Renal cortex interstitium (tissue), 11 donors: Measurements from ENCODE around the gene AGPAT3. TPM values are rescaled to one million over a fixed set of nuclear protein-coding genes. Genes with fewer than 3 reads are reported as not detected.
"Not testable (repeated sequence)": the region's sequence is repeated elsewhere in the genome, so short reads cannot be mapped to it uniquely, and the experiment has no call there.

Source experiments
- DNase-seq, 11 donors: peaks; one replicate each; pipeline ENCODE4 v3.0.0-alpha.2; 2013; ENCODE audit warnings: low read depth in 9 of 11, low spot score in 4 of 11; ENCODE audit errors: extremely low read depth in 1 of 11
- polyA plus RNA-seq, 3 donors: library from polyadenylated mRNA; unstranded; fragments of 120-200 nt; gene quantifications; one replicate each; pipeline ENCODE4 v1.2.1, GENCODE V29; 2013; ENCODE audit not compliant: insufficient read length in 3 of 3

The AGPAT3 gene
- polyA plus RNA-seq, 3 donors, result 54.0 to 78.0 (median 60.4) TPM

GRCh38 chr21:43893536-43894205 is 28.6 kb downstream of the AGPAT3 start:
- no peak for DNase-seq

- DNase-seq, result no peak
Measured at GRCh38 chr21:43894206-43894577, 29.2 kb downstream of the AGPAT3 start.

- no peak for DNase-seq
Measured at GRCh38 chr21:43895196-43895595, 30.2 kb downstream of the AGPAT3 start.

GRCh38 chr21:43896696-43897299 is 31.8 kb downstream of the AGPAT3 start:
- DNase-seq, result not testable (repeated sequence)

GRCh38 chr21:43899307-43900077 is 34.5 kb downstream of the AGPAT3 start:
- no peak for DNase-seq

GRCh38 chr21:43900078-43900385 is 35.0 kb downstream of the AGPAT3 start:
- no peak for DNase-seq

- no peak for DNase-seq
Measured at GRCh38 chr21:43900690-43901089, 35.7 kb downstream of the AGPAT3 start.

GRCh38 chr21:43902441-43902840 is 37.4 kb downstream of the AGPAT3 start:
- no peak for DNase-seq

- DNase-seq, result no peak
Measured at GRCh38 chr21:43903451-43904091, 38.5 kb downstream of the AGPAT3 start.

- DNase-seq, result no peak
Measured at GRCh38 chr21:43904331-43904781, 39.3 kb downstream of the AGPAT3 start.

- no peak for DNase-seq
Measured at GRCh38 chr21:43905726-43906455, 40.9 kb downstream of the AGPAT3 start.

- no peak for DNase-seq
Measured at GRCh38 chr21:43906585-43907370, 41.8 kb downstream of the AGPAT3 start.

GRCh38 chr21:43907751-43908150 is 42.7 kb downstream of the AGPAT3 start:
- no peak for DNase-seq

- DNase-seq, result no peak
Measured at GRCh38 chr21:43908167-43908566, 43.1 kb downstream of the AGPAT3 start.

- no peak for DNase-seq
Measured at GRCh38 chr21:43909741-43910400, 44.8 kb downstream of the AGPAT3 start.

- DNase-seq, result peak in 1 of 11 donors; percentile 46
Measured at GRCh38 chr21:43910460-43910859, 45.4 kb downstream of the AGPAT3 start.

GRCh38 chr21:43911015-43911934 is 46.3 kb downstream of the AGPAT3 start:
- no peak for DNase-seq
